LNCaP clone FGC (cell line): Measurements from ENCODE around the gene HMOX1.

Source experiments
- DNase-seq: peaks from one replicate; pipeline ENCODE4 v3.0.0-alpha.2; 2011; ENCODE audit warnings: low read depth
- H3K4me3 ChIP-seq: 2 replicates; pipeline ENCODE4 v1.5.1; 2011; ENCODE audit warnings: mild to moderate bottlenecking, low read depth, low read length, control low read depth
- CTCF ChIP-seq: IDR thresholded peaks from 2 replicates; pipeline ENCODE4 v1.5.1; 2012; ENCODE audit warnings: mild to moderate bottlenecking; ENCODE audit not compliant: control insufficient read depth, insufficient read depth; ENCODE audit errors: extremely low read depth

HMOX1 gene

GRCh38 chr22:35375031-35375430, 5.9 kb upstream of the HMOX1 start:
- H3K4me3 ChIP-seq, result no peak overlapping the region
- DNase-seq, result no peak
- TF ChIP-seq CTCF, result no peak

- no peak for DNase-seq
- TF ChIP-seq CTCF, result no peak
- no peak overlapping the region for H3K4me3 ChIP-seq
Observed at GRCh38 chr22:35375526-35375925, 5.4 kb upstream of the HMOX1 start.

DNA sequence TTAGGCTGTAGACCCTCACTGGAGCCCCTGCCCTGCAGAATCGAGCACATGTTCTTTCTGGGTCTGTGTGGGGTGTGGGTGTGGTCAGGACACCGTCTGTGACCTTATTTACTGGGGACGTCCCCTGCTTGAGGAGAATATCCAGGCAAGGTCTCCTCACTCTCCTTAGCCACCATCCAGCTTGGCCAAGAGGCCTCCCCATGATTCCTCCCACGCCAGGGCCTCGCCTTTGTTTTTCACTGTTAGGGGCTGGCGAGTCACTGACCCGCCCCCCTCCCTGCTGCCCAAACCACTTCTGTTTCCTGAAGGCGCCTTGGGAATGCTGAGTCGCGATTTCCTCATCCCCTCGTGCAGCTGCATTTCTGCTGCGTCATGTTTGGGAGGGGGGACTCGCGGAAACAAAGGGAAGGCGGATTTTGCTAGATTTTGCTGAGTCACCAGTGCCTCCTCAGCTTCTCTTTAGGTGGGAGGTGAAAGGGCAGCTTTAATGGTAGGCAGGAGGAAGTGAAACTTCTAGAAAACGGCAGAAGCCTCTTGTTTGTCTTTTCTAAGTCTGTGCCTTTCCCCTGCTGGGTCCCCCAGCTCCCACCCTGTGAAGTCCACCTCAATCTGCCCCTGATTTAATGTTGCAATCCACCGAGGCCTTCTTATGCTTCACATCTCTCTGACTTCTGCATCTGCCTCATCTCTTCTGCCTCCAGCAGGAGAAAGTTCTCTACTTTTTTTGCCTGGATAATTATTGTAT, 4.0 kb upstream of the HMOX1 start:
- no peak for TF ChIP-seq CTCF
- H3K4me3 ChIP-seq, result no peak overlapping the region
- DNase-seq, result peak; percentile 39

DNA sequence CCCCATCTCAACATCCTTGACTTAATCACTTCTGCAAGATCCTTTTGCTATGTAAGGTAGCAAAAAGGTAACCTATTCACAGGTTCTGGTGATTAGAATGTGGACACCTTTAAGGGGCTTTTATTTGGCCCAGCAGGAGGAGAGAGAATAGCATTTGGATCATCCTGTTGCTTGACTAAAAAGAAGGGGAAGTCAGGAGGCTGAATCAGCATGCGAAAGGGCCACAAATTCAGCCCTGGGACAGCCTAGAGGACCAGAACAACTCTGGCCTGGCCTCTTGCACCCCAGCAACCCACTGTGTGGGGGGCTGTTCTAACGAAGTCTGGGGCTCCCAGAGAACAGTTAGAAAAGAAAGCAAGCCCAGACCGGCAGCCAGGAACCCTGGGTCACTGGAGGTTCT, 3.2 kb upstream of the HMOX1 start:
- DNase-seq, result no peak
- no peak overlapping the region for H3K4me3 ChIP-seq
- no peak for TF ChIP-seq CTCF

GRCh38 chr22:35378621-35379020, 2.3 kb upstream of the HMOX1 start:
- DNase-seq, result no peak
- TF ChIP-seq CTCF, result no peak

GRCh38 chr22:35379146-35379993, 1.5 kb upstream of the HMOX1 start:
- DNase-seq, result no peak
- H3K4me3 ChIP-seq, result no peak overlapping the region
- TF ChIP-seq CTCF, result no peak

More at GRCh38 chr22:35378621-35379020, 2.3 kb upstream of the HMOX1 start:
- no peak overlapping the region for H3K4me3 ChIP-seq
